Measurements from ENCODE around the gene POU3F2.
A peak's percentile ranks its signal among the peaks of the same experiment; 100 is the strongest.

Gene POU3F2

GRCh38 chr6:98831057-98831958 lies 3.1 kb upstream of the POU3F2 start:
- DNase-seq = peak; percentile 54

- no peak for DNase-seq
Observed at GRCh38 chr6:98831959-98832283, 2.5 kb upstream of the POU3F2 start.

GRCh38 chr6:98832284-98833056 lies 1.9 kb upstream of the POU3F2 start:
- no peak for DNase-seq

- peak; percentile 29 for DNase-seq
Observed at GRCh38 chr6:98833057-98833306, 1.4 kb upstream of the POU3F2 start.

GRCh38 chr6:98833307-98834059 lies 891 bp upstream of the POU3F2 start:
- DNase-seq = no peak

- no peak for DNase-seq
Observed at GRCh38 chr6:98835149-98836024, 1.0 kb downstream of the POU3F2 start.

- DNase-seq = no peak
Observed at GRCh38 chr6:98836025-98836961, 1.9 kb downstream of the POU3F2 start.

GRCh38 chr6:98836962-98837944 lies 2.9 kb downstream of the POU3F2 start:
- DNase-seq = no peak

- DNase-seq = no peak
Observed at GRCh38 chr6:98838032-98838431, 3.7 kb downstream of the POU3F2 start.

GRCh38 chr6:98838975-98839374 lies 4.6 kb downstream of the POU3F2 start:
- no peak for DNase-seq

- peak; percentile 27 for DNase-seq
Observed at GRCh38 chr6:98839781-98840361, 5.5 kb downstream of the POU3F2 start.

- DNase-seq = no peak
Observed at GRCh38 chr6:98840385-98840784, 6.0 kb downstream of the POU3F2 start.

- no peak for DNase-seq
Observed at GRCh38 chr6:98840996-98841513, 6.7 kb downstream of the POU3F2 start.

GRCh38 chr6:98841621-98842341 lies 7.4 kb downstream of the POU3F2 start:
- no peak for DNase-seq

- DNase-seq = no peak
Observed at GRCh38 chr6:98842342-98843180, 8.2 kb downstream of the POU3F2 start.

GRCh38 chr6:98843271-98844243 lies 9.2 kb downstream of the POU3F2 start:
- no peak for DNase-seq
